ENCODE results near the gene TXNDC9. TPM values are rescaled to one million over a fixed set of nuclear protein-coding genes. Genes with fewer than 3 reads are reported as not detected.
"Not testable (repeated sequence)": the region's sequence is repeated elsewhere in the genome, so short reads cannot be mapped to it uniquely, and the experiment has no call there.

Gene TXNDC9
- total RNA-seq, 1 donor = 18.9 TPM

GRCh38 chr2:99278793-99279291, 57.3 kb downstream of the TXNDC9 start:
- Histone ChIP-seq H3K4me3 (ENCODE audit: low read length) (no peak overlapping the region), H3K27me3 (ENCODE audit: insufficient read depth, low read length) (no peaks in the 10 kb centered on the region), H3K4me1 (ENCODE audit: insufficient read depth, low read length) (no peaks in the 10 kb centered on the region), H3K9me3 (ENCODE audit: low read depth, low read length) (peaks cover 10% of the 10 kb centered on the region)

DNA sequence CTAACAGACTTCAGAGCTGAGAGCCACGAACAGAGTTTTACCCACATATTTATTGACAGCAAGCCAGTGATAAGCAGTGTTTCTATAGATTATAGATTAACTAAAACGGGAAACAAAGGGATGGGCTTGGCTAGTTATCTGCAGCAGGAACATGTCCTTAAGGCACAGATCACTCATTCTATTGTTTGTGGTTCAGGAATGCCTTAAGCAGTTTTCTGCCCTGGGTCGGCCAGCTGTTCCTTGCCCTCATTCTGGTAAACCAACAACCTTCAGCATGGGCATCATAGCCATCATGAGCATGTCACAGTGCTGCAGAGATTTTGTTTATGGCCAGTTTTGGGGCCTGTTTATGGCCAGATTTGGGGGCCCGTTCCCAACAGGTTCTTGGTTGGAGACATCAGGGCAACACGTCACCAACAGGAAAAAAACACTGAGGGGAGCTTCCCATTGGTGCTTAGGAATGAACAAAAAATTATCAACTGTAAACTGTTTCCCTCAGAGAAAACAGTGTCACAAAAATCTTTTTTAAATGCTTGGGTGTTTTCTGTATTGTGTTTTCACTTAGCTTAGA, 57.9 kb downstream of the TXNDC9 start:
- not testable (repeated sequence) for H3K4me1 ChIP-seq (ENCODE audit: insufficient read depth, low read length); H3K4me3 ChIP-seq (ENCODE audit: low read length); H3K27me3 ChIP-seq (ENCODE audit: insufficient read depth, low read length); H3K9me3 ChIP-seq (ENCODE audit: low read depth, low read length)

DNA sequence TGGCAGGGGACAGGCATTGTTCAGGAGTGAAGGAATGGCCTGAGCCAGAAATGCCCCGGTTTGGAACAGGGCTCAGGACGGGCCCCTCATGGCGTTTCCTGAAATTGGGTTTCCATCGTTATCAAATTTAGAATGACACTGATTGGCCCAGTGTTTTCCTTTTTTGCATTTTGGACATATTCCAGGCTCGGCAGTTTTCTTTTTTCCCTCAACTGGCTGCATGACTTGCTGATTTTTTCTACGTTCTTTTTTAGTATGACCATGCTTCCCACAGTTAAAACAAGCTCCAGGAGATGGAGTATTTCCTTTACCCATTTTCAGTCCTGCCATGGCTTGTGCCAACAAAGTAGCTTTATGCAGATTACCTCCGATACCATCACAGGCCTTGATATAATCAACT, 60.3 kb downstream of the TXNDC9 start:
- Histone ChIP-seq H3K9me3 (ENCODE audit: low read depth, low read length) (peaks cover 10% of the 10 kb centered on the region), H3K27me3 (ENCODE audit: insufficient read depth, low read length) (no peaks in the 10 kb centered on the region), H3K4me3 (ENCODE audit: low read length) (no peak overlapping the region), H3K4me1 (ENCODE audit: insufficient read depth, low read length) (no peaks in the 10 kb centered on the region)

Other genes starting within 250 kb of the TXNDC9 start
- 0.21 TPM for gene C2orf15, start 194.6 kb downstream of the TXNDC9 start, total RNA-seq
- 14.7 TPM for gene TSGA10, start 181.4 kb downstream of the TXNDC9 start, total RNA-seq
- gene LIPT1, start 181.4 kb downstream of the TXNDC9 start, total RNA-seq = 16.4 TPM
- 16.2 TPM for gene MITD1, start 155.3 kb downstream of the TXNDC9 start, total RNA-seq
- 21.5 TPM for gene MRPL30, start 155.1 kb downstream of the TXNDC9 start, total RNA-seq
- not detected for gene LYG2, start 80.7 kb downstream of the TXNDC9 start, total RNA-seq
- 0.52 TPM for gene LYG1, start 35.1 kb downstream of the TXNDC9 start, total RNA-seq
- gene EIF5B, start 1.1 kb upstream of the TXNDC9 start, total RNA-seq = 24.6 TPM
- gene REV1, start 153.7 kb upstream of the TXNDC9 start, total RNA-seq = 55.3 TPM

All from mononuclear cell (primary cell).